HepG2 (cell line): ENCODE data around the gene TMEM107. TPM values are rescaled to one million over a fixed set of nuclear protein-coding genes. Genes with fewer than 3 reads are reported as not detected.

Experiments
- AKAP8 ChIP-seq: sonication (generic); formaldehyde crosslinking; IDR thresholded peaks from 2 replicates; pipeline ENCODE4 v1.5.1; 2020; ENCODE audit warnings: mild to moderate bottlenecking, missing genetic modification reagents
- ATF5 ChIP-seq: sonication (generic); formaldehyde crosslinking; IDR thresholded peaks from 2 replicates; pipeline ENCODE4 v1.4.0; 2020; ENCODE audit warnings: mild to moderate bottlenecking, low read depth, missing genetic modification reagents
- ATF7 ChIP-seq, 2 experiments: fragments of 450-650 bp in 1 of 2; sonication (generic) in 1 of 2; formaldehyde crosslinking in 1 of 2; IDR thresholded peaks; 2 replicates each; pipeline versions ENCODE4 v1.4.0 to v1.6.1; 2016 to 2020; ENCODE audit warnings: antibody characterized with exemption in 1 of 2, mild to moderate bottlenecking in 1 of 2, missing genetic modification reagents in 1 of 2
- BRD4 ChIP-seq: sonication (generic); formaldehyde crosslinking; IDR thresholded peaks from 2 replicates; pipeline ENCODE4 v1.4.0; 2020; ENCODE audit warnings: missing genetic modification reagents
- CENPBD1 ChIP-seq: sonication (generic); formaldehyde crosslinking; IDR thresholded peaks from 2 replicates; pipeline ENCODE4 v1.8.0; 2022; ENCODE audit warnings: missing genetic modification reagents, low read depth, mild to moderate bottlenecking, borderline replicate concordance
- HDAC6 ChIP-seq: fragments of 200-600 bp; sonication (generic); IDR thresholded peaks from 2 replicates; pipeline ENCODE4 v1.7.0; 2017; ENCODE audit warnings: mild to moderate bottlenecking, antibody characterized with exemption, low read length, low read depth
- HNF4A ChIP-seq: sonication (generic); formaldehyde crosslinking; IDR thresholded peaks from 2 replicates; pipeline ENCODE4 v1.4.0; 2020; ENCODE audit warnings: missing genetic modification reagents
- LCORL ChIP-seq, 2 experiments: fragments of 450-650 bp in 1 of 2; sonication (generic) in 1 of 2; formaldehyde crosslinking in 1 of 2; IDR thresholded peaks; 2 replicates each; pipeline versions ENCODE4 v1.5.0 to v1.6.1; 2017 to 2020; ENCODE audit warnings: antibody characterized with exemption in 1 of 2, missing genetic modification reagents in 1 of 2
- PITX1 ChIP-seq: sonication (generic); formaldehyde crosslinking; IDR thresholded peaks from 2 replicates; pipeline ENCODE4 v1.5.1; 2020; ENCODE audit warnings: mild to moderate bottlenecking, missing genetic modification reagents
- RAD21 ChIP-seq: fragments of 450-650 bp; formaldehyde crosslinking; IDR thresholded peaks from 2 replicates; pipeline ENCODE4 v1.5.0; 2020; ENCODE audit warnings: mild to moderate bottlenecking
- TARDBP ChIP-seq: sonication (generic); formaldehyde crosslinking; IDR thresholded peaks from 2 replicates; pipeline ENCODE4 v1.8.0; 2022; ENCODE audit warnings: mild to moderate bottlenecking, missing genetic modification reagents
- XBP1 ChIP-seq: sonication (generic); formaldehyde crosslinking; IDR thresholded peaks from 2 replicates; pipeline ENCODE4 v1.5.0; 2020; ENCODE audit warnings: missing genetic modification reagents
- ZKSCAN1 ChIP-seq: fragments of 150-350 bp; IDR thresholded peaks from 2 replicates; pipeline ENCODE4 v1.6.1; 2014; ENCODE audit warnings: low read length
- ZNF253 ChIP-seq: sonication (generic); formaldehyde crosslinking; IDR thresholded peaks from 2 replicates; pipeline ENCODE4 v1.8.0; 2022; ENCODE audit warnings: mild to moderate bottlenecking, missing genetic modification reagents, borderline replicate concordance
- ZNF260 ChIP-seq: sonication (generic); formaldehyde crosslinking; IDR thresholded peaks from 2 replicates; pipeline ENCODE4 v1.4.0; 2020; ENCODE audit warnings: missing genetic modification reagents, low read depth, mild to moderate bottlenecking, borderline replicate concordance
- ZNF557 ChIP-seq: sonication (generic); formaldehyde crosslinking; IDR thresholded peaks from 2 replicates; pipeline ENCODE4 v1.4.0; 2020; ENCODE audit warnings: missing genetic modification reagents
- ZNF652 ChIP-seq: IDR thresholded peaks from 2 replicates; pipeline ENCODE4 v1.6.1; 2016; ENCODE audit warnings: low read depth, borderline replicate concordance
- ZNF772 ChIP-seq: sonication (generic); formaldehyde crosslinking; IDR thresholded peaks from 2 replicates; pipeline ENCODE4 v1.5.0; 2020; ENCODE audit warnings: mild to moderate bottlenecking, missing genetic modification reagents
- ZNF788 ChIP-seq: sonication (generic); formaldehyde crosslinking; IDR thresholded peaks from 2 replicates; pipeline ENCODE4 v1.5.0; 2020; ENCODE audit warnings: mild to moderate bottlenecking, missing genetic modification reagents, borderline replicate concordance
- polyA plus RNA-seq, 8 experiments: library from polyadenylated mRNA; depleted of rRNA in 3 of 8; stranded (reverse) in 7 of 8; unstranded in 1 of 8; fragments of >200 nt; fragmentation: Illumina TruSeq in 4 of 8; extraction: Trizol in 4 of 8; gene quantifications; 2 replicates each; pipeline versions ENCODE4 v1.2.1 to v1.2.3, GENCODE V29; 2011 to 2016; ENCODE audit warnings: low read depth in 4 of 8, missing spikeins in 1 of 8, mixed read lengths in 1 of 8; ENCODE audit not compliant: insufficient read depth in 1 of 8
- total RNA-seq, 5 experiments: library from RNA; depleted of rRNA; stranded (reverse); fragments of >200 nt; fragmentation: Illumina TruSeq; extraction: Trizol; gene quantifications; 2 replicates each; pipeline ENCODE4 v1.2.3, GENCODE V29; 2016; ENCODE audit warnings: low read depth in 1 of 5
- TF ChIP-seq, protein P1 (sequence below): sonication (generic); formaldehyde crosslinking; IDR thresholded peaks from 2 replicates; pipeline ENCODE4 v1.4.0; 2020; ENCODE audit warnings: mild to moderate bottlenecking, missing genetic modification reagents

The TMEM107 gene
- total and polyA plus RNA-seq, 2 of the 13 experiments (the other 11 are each of a cell fraction or from before 2014, with no cell fraction given) = 7.2 to 15.3 TPM

- no peak for TF ChIP-seq ATF7 (IDR thresholded peaks at IDR 0.05)
- TF ChIP-seq ATF7 (CRISPR knock-in tag; IDR thresholded peaks at IDR 0.05) = no peak; the same call in 1 of the 2 replicates
- peak; percentile 83 for TF ChIP-seq TARDBP
- no peak for TF ChIP-seq LCORL (IDR thresholded peaks at IDR 0.05)
- peak; percentile 64 for TF ChIP-seq LCORL (CRISPR knock-in tag; IDR thresholded peaks at IDR 0.05)
- TF ChIP-seq ZKSCAN1 = peak; percentile 14; the same call in 1 of the 2 replicates
- peak; percentile 25; the same call in 1 of the 2 replicates for TF ChIP-seq ZNF557 (CRISPR knock-in tag)
- TF ChIP-seq ZNF788 = peak; percentile 73; the same call in 1 of the 2 replicates
- peak; percentile 43; the same call in 1 of the 2 replicates for TF ChIP-seq PITX1 (CRISPR knock-in tag)
- peak; percentile 41; the same call in 1 of the 2 replicates for TF ChIP-seq CENPBD1
- TF ChIP-seq ATF5 (CRISPR knock-in tag) = no peak
- peak; percentile 31 for TF ChIP-seq RAD21 (CRISPR knock-in tag)
- no peak for TF ChIP-seq ZNF652 (CRISPR knock-in tag)
- no peak for TF ChIP-seq HDAC6
- TF ChIP-seq BRD4 (CRISPR knock-in tag) = peak; percentile 18; the same call in 1 of the 2 replicates
- TF ChIP-seq ZNF260 (CRISPR knock-in tag) = no peak
- TF ChIP-seq, protein P1, sequence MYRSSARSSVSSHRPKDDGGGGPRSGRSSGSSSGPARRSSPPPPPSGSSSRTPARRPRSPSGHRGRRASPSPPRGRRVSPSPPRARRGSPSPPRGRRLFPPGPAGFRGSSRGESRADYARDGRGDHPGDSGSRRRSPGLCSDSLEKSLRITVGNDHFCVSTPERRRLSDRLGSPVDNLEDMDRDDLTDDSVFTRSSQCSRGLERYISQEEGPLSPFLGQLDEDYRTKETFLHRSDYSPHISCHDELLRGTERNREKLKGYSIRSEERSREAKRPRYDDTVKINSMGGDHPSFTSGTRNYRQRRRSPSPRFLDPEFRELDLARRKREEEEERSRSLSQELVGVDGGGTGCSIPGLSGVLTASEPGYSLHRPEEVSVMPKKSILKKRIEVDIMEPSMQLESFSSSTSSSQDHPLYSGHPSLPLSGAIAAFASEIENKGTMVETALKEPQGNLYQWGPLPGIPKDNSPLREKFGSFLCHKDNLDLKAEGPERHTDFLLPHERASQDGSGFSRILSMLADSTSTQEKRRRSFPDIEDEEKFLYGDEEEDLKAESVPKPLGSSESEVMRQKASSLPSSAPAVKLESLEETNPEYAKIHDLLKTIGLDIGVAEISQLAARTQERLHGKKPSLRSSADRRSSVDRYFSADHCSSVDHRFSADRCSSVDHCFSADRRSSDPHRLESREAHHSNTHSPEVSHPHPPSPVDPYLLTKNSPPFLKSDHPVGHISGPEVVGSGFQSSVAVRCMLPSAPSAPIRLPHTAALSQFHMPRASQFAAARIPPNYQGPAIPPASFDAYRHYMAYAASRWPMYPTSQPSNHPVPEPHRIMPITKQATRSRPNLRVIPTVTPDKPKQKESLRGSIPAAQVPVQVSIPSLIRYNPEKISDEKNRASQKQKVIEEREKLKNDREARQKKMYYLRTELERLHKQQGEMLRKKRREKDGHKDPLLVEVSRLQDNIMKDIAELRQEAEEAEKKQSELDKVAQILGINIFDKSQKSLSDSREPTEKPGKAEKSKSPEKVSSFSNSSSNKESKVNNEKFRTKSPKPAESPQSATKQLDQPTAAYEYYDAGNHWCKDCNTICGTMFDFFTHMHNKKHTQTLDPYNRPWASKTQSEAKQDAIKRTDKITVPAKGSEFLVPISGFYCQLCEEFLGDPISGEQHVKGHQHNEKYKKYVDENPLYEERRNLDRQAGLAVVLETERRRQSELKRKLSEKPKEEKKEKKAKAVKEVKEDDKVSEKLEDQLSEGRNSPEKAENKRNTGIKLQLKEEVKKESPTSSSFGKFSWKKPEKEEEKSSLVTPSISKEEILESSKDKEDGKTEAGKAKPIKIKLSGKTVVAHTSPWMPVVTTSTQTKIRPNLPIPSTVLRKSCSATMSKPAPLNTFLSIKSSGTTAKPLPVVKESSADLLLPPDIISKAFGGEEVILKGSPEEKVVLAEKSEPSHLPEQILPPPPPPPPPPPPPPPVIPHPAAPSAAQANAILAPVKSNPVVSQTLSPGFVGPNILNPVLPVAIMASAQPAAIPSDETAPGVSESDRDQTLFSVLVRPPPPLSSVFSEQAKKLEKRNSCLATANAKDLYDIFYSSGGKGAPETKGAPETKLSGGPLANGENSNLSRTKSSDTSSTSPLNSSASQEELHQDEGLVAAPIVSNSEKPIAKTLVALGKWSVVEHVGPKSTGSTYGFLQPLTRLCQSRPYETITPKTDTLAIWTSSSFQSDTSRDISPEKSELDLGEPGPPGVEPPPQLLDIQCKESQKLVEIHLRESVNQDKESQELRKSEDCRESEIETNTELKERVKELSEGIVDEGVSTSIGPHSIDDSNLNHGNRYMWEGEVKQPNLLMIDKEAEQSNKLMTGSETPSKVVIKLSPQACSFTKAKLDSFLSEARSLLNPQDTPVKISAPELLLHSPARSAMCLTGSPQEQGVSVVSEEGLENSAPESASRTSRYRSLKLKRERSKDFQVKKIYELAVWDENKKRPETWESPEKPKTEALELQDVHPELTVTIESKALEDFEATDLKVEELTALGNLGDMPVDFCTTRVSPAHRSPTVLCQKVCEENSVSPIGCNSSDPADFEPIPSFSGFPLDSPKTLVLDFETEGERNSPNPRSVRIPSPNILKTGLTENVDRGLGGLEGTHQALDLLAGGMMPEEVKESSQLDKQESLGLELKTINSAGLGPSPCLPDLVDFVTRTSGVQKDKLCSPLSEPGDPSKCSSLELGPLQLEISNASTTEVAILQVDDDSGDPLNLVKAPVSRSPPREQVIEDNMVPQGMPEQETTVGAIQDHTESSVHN = no peak
- TF ChIP-seq ZNF253 (CRISPR knock-in tag) = 0 out of 2 replicates have a peak, but pooled peaks have one; percentile 28
- TF ChIP-seq HNF4A (CRISPR knock-in tag) = 0 out of 2 replicates have a peak, but pooled peaks have one; percentile 31
- peak; percentile 56; the same call in 1 of the 2 replicates for TF ChIP-seq AKAP8 (CRISPR knock-in tag)
- TF ChIP-seq XBP1 (CRISPR knock-in tag) = no peak; the same call in 1 of the 2 replicates
- TF ChIP-seq ZNF772 = peak; percentile 76
Observed at GRCh38 chr17:8222630-8223355, 46.6 kb upstream of the TMEM107 start (continued).
